Transverse colon (tissue), 3 donors: Measurements from ENCODE around the gene FAM131B.

Source experiments
- EP300 ChIP-seq: sonication (generic); formaldehyde crosslinking; IDR thresholded peaks from one replicate; pipeline ENCODE4 v1.6.1; 2017; ENCODE audit warnings: antibody characterized with exemption, low read depth
- POLR2A ChIP-seq: fragments of 450-650 bp; IDR thresholded peaks from one replicate; pipeline ENCODE4 v1.6.1; 2016; ENCODE audit warnings: antibody characterized with exemption, mild to moderate bottlenecking, moderate library complexity
- TF ChIP-seq, protein P1 (sequence below), 5 experiments: fragments of 200-600 bp in 3 of 5; fragments of 450-650 bp in 2 of 5; sonication (generic) in 3 of 5; IDR thresholded peaks; 1 replicate in 2 of 5; 2 replicates in 3 of 5; pipeline ENCODE4 v1.5.1; 2016 to 2017; ENCODE audit warnings: antibody characterized with exemption in 5 of 5, inconsistent platforms in 3 of 5, mild to moderate bottlenecking in 2 of 5, moderate library complexity in 1 of 5

DNA sequence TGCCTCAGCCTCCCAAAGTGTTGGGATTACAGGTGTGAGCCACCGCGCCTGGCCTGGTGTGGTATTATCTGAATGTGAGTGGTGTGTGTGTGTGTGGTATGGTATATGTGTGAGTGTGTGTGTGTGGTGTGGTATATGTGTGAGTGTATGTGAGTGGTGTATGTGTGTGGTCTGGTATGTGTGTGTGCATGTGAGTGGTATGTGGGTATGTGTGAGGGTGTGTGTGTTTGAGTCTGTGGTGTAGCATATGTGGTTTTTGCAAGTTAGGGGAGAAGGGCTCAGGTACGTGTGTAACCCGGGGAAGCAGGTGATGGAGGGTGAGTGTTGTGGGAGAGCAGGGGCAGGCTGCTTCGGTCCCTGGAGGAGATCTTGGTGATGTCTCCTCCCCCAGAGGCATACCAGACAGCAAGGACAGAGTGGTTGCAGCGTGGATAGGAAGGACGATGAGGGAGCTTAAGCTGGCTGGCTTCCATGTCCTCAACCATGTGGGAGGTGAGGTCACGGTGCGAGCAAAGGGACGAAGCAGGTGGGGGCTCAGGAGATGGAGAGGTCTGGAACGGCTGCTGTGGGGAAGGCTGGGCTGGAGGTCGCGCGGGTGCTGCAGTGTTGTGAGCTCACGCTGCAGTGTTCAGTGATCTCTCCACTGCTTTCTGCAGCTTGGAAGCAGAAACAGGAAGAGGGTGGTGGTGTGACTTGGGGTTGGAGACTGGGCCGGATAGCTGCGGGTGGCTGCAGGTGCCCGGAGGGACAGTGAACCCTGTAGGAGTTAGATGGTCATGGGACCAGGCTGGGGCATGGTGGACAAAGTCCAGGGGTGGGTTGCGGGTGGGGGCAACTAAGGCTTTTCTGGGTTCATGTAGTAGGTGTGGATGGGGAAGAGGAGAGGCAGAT lies 23.6 kb upstream of the FAM131B start:
- TF ChIP-seq POLR2A (no peak), EP300 (no peak)
- TF ChIP-seq, protein P1, sequence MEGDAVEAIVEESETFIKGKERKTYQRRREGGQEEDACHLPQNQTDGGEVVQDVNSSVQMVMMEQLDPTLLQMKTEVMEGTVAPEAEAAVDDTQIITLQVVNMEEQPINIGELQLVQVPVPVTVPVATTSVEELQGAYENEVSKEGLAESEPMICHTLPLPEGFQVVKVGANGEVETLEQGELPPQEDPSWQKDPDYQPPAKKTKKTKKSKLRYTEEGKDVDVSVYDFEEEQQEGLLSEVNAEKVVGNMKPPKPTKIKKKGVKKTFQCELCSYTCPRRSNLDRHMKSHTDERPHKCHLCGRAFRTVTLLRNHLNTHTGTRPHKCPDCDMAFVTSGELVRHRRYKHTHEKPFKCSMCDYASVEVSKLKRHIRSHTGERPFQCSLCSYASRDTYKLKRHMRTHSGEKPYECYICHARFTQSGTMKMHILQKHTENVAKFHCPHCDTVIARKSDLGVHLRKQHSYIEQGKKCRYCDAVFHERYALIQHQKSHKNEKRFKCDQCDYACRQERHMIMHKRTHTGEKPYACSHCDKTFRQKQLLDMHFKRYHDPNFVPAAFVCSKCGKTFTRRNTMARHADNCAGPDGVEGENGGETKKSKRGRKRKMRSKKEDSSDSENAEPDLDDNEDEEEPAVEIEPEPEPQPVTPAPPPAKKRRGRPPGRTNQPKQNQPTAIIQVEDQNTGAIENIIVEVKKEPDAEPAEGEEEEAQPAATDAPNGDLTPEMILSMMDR (IDR thresholded peaks at IDR 0.05), result no peak
